Activated CD4-positive, alpha-beta T cell treated with anti-CD3 and anti-CD28 coated beads for 36 hours (primary cell): ENCODE data around the gene TOP1. TPM values are rescaled to one million over a fixed set of nuclear protein-coding genes. Genes with fewer than 3 reads are reported as not detected.

Experiments
- ATAC-seq: fragments of 200-7000 bp; cut with Tn5 transposase; one replicate; pipeline ENCODE4 v1.10.0; 2021; ENCODE audit warnings: mild to moderate bottlenecking, moderate library complexity
- CTCF ChIA-PET: fragments of 350-600 bp; sonication (Branson Sonifier 250); formaldehyde crosslinking; loops from one replicate; lab custom pipeline; 2021; ENCODE audit warnings: antibody characterized with exemption; lab: Charles Lee
- POLR2A ChIA-PET: fragments of 350-600 bp; sonication (Branson Sonifier 250); formaldehyde crosslinking; loops from one replicate; lab custom pipeline; 2021; ENCODE audit warnings: antibody characterized with exemption, inconsistent platforms; lab: Charles Lee
- DNase-seq: peaks from one replicate; pipeline ENCODE4 v3.0.0-alpha.2; 2020
- H3K27ac Mint-ChIP-seq: one replicate; pipeline ENCODE4 v1.8.0; 2021; ENCODE audit warnings: mixed read lengths
- H3K27me3 Mint-ChIP-seq: one replicate; pipeline ENCODE4 v1.8.0; 2021; ENCODE audit warnings: mixed read lengths
- H3K36me3 Mint-ChIP-seq: one replicate; pipeline ENCODE4 v1.8.0; 2021; ENCODE audit warnings: low read depth, mixed read lengths
- H3K4me1 Mint-ChIP-seq: one replicate; pipeline ENCODE4 v1.8.0; 2021; ENCODE audit warnings: mixed read lengths
- H3K4me3 Mint-ChIP-seq: one replicate; pipeline ENCODE4 v1.8.0; 2021; ENCODE audit warnings: mild to moderate bottlenecking, moderate library complexity, mixed read lengths
- H3K9me3 Mint-ChIP-seq: one replicate; pipeline ENCODE4 v1.8.0; 2021; ENCODE audit warnings: low read depth, mixed read lengths
- intact Hi-C, 2 experiments: fragments of 100-400 bp; cut with DNase I in 1 of 2; cut with micrococcal nuclease in 1 of 2; formaldehyde crosslinking; loops; one replicate each; pipeline versions ENCODE4 v1.14.2 to v1.15.1; 2022 to 2024; cut with DNase I, micrococcal nuclease
- total RNA-seq, 2 experiments: library from RNA; stranded (reverse); gene quantifications; one replicate each; pipeline ENCODE4 v1.2.3, GENCODE V29; 2021

Gene TOP1
- total RNA-seq, 2 experiments from 2014 or later: 111 to 124 TPM

DNA sequence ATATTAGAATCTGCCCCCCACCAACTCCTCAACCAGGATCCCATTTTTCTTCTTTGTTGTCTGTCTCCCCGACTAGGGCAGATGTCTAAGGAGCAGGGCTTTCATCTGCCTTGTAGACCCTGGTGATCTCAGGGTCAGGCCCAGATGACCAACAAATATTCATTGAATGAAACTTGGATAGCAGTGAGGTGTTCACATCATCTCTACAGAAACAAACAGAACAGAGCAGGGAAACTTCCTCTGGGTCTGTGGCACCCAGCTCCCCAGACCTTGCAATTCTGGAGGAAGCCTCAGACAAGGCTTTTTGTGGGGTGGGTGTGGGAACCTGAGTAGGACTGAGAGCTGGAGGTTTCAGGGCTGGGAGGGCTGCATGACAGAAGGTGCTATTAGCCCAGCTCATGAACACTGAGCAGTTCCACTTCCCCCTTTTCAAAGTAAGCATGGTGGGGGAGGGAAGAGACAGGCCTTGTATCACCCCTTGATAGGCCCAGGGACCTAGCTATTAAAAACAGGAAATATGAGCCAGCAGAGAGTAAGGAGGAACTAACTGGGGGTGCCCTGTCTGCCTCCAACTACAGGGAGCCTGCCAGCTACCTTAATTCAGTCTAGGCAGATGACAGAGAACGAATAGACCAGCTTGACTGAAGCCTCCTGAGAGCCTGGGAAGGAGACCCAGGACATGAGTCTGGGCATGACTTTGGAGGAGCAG, 37.3 kb upstream of the TOP1 start:
- peaks cover 28% of the 10 kb centered on the region for H3K4me1 Mint-ChIP-seq
- CTCF ChIA-PET: interaction anchor here (0.7 to 13.9 kb wide), 49 partner anchors 8 to 618 kb away, joined by 3 to 279 read pairs (median 5); partner anchors contain the start of gene TOP1
- intact Hi-C loops: loop anchor here (2.0 to 5.0 kb wide), 2 partner anchors 37 to 86 kb away; partner anchors contain the start of gene TOP1 (in 1 of the 2)
- ATAC-seq (peak; percentile 61), DNase-seq (no peak)
- H3K36me3 Mint-ChIP-seq: no peaks in the 10 kb centered on the region
- H3K9me3 Mint-ChIP-seq: no peaks in the 10 kb centered on the region
- peak overlapping the region; percentile 78 for H3K27ac Mint-ChIP-seq
- no peak overlapping the region for H3K4me3 Mint-ChIP-seq
- no peaks in the 10 kb centered on the region for H3K27me3 Mint-ChIP-seq
- POLR2A ChIA-PET: interaction anchor here (1.0 to 1.8 kb wide), 3 partner anchors 55 to 104 kb away, joined by 3 to 11 read pairs (median 5); no protein-coding TSS in a partner anchor

GRCh38 chr20:40992349-40993113, 36.1 kb upstream of the TOP1 start:
- Mint-ChIP-seq H3K27me3 (no peaks in the 10 kb centered on the region), H3K36me3 (no peaks in the 10 kb centered on the region), H3K27ac (no peak overlapping the region), H3K4me3 (no peak overlapping the region), H3K4me1 (peaks cover 20% of the 10 kb centered on the region), H3K9me3 (no peaks in the 10 kb centered on the region)
- CTCF ChIA-PET: interaction anchor here (0.7 to 13.9 kb wide), 21 partner anchors 9 to 1912 kb away, joined by 3 to 279 read pairs (median 4); no protein-coding TSS in a partner anchor
- intact Hi-C loops: loop anchor here in 1 of 2 experiments (5.0 kb wide), 1 partner anchor 85 kb away; no protein-coding TSS in a partner anchor
- POLR2A ChIA-PET: interaction anchor here (0.5 to 1.8 kb wide), 3 partner anchors 39 to 66 kb away, joined by 3 to 6 read pairs (median 5); no protein-coding TSS in a partner anchor
- DNase-seq (no peak), ATAC-seq (no peak)

DNA sequence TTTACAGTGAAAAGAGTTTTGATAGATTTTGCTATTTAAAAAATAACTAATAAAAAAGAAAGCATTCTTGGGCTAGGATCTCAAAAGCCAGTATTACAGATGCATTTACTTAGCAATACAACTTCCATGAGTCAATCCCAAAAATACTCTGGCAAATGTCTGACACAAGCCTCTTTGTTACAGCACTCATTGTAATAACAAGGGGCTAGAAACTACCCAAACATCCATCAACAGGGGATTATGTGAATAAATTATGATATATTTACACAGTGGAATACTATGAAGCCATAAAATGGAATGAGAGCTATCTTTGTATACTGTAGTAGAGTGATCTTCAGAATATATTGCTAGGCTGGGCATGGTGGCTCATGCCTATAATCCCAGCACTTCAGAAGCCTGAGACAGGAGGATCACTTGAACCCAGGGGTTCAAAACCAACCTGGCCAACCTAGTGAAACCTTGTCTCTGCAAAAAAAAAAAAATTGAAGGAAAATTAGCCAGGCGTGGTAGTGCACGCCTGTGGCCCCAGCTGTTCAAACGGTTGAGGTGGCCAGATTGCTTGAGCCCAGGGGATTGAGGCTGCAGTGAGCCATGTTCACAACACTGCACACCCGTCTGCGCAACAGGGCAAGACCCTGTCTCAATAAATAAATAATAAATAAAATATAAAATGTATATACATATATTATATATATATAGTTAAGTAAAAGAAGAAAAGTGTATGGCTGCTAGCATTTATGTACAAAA, 34.7 kb upstream of the TOP1 start:
- H3K27me3 Mint-ChIP-seq: no peaks in the 10 kb centered on the region
- no peak overlapping the region for H3K27ac Mint-ChIP-seq
- DNase-seq: no peak
- intact Hi-C loops: loop anchor here in 1 of 2 experiments (5.0 kb wide), 1 partner anchor 83 kb away; no protein-coding TSS in a partner anchor
- peaks cover 19% of the 10 kb centered on the region for H3K4me1 Mint-ChIP-seq
- ChIA-PET CTCF (interaction anchor here (0.7 to 13.9 kb wide), 7 partner anchors 9 to 140 kb away, joined by 3 to 279 read pairs (median 3); no protein-coding TSS in a partner anchor), POLR2A (no interaction called here)
- H3K4me3 Mint-ChIP-seq: no peak overlapping the region
- no peak for ATAC-seq
- no peaks in the 10 kb centered on the region for H3K9me3 Mint-ChIP-seq
- H3K36me3 Mint-ChIP-seq: no peaks in the 10 kb centered on the region

DNA sequence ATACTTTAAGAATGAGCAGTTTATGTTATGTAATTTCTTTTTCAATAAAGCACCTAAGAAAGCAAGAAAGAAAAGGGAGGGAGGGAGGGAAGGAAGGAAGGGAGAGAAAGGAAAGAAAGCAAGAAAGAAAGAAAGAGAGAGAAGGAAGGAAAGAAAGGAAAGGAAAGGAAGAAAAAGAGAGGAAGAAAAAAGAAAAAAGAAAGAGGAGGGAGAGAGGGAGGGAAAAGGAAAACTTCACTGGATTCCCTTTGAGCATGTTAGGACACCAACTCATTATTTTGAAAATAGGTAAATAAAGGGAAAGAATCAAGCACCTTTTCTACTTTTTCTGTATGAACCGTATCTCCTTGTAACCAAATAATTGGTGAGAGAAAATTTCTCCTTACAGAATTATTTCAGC, 32.3 kb upstream of the TOP1 start:
- H3K27ac Mint-ChIP-seq: no peak overlapping the region
- H3K4me1 Mint-ChIP-seq: peaks cover 5% of the 10 kb centered on the region
- ChIA-PET CTCF (no interaction called here), POLR2A (no interaction called here)
- ATAC-seq (no peak), DNase-seq (no peak)
- intact Hi-C loops: no loop called here
- H3K9me3 Mint-ChIP-seq: no peaks in the 10 kb centered on the region
- no peaks in the 10 kb centered on the region for H3K36me3 Mint-ChIP-seq
- H3K4me3 Mint-ChIP-seq: no peak overlapping the region
- no peaks in the 10 kb centered on the region for H3K27me3 Mint-ChIP-seq

DNA sequence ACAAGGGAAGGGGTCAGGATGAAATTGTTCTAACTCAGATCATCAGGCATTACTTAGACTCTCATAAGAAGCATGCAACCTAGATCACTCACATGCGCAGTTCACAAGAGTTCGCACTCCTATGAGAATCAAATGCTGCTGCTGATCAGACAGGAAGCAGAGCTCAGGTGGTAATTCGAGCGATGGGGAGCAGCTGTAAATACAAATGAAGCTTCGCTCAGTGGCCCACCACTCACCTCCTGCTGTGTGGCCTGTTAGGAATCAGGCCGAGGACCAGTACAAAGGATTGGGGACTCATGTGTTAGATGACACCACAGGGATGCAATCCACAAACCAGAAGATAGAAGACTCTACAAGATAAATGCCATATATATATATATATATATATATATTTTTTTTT, 31.5 kb upstream of the TOP1 start:
- no peak overlapping the region for H3K4me3 Mint-ChIP-seq
- H3K27me3 Mint-ChIP-seq: no peaks in the 10 kb centered on the region
- no peaks in the 10 kb centered on the region for H3K4me1 Mint-ChIP-seq
- ChIA-PET POLR2A (no interaction called here), CTCF (no interaction called here)
- ATAC-seq (no peak), DNase-seq (no peak)
- no peaks in the 10 kb centered on the region for H3K9me3 Mint-ChIP-seq
- H3K27ac Mint-ChIP-seq: no peak overlapping the region
- no peaks in the 10 kb centered on the region for H3K36me3 Mint-ChIP-seq
- intact Hi-C loops: no loop called here

- ChIA-PET POLR2A (no interaction called here), CTCF (interaction anchor here (1.0 to 4.4 kb wide), 3 partner anchors 9 to 95 kb away, joined by 3 to 29 read pairs (median 3); no protein-coding TSS in a partner anchor)
- H3K27ac Mint-ChIP-seq: no peak overlapping the region
- H3K4me1 Mint-ChIP-seq: peaks cover 21% of the 10 kb centered on the region
- intact Hi-C loops: loop anchor here in 1 of 2 experiments (5.0 kb wide), 1 partner anchor 47 kb away; no protein-coding TSS in a partner anchor
- H3K4me3 Mint-ChIP-seq: no peak overlapping the region
- no peaks in the 10 kb centered on the region for H3K27me3 Mint-ChIP-seq
- DNase-seq (no peak), ATAC-seq (no peak)
- H3K36me3 Mint-ChIP-seq: no peaks in the 10 kb centered on the region
- H3K9me3 Mint-ChIP-seq: no peaks in the 10 kb centered on the region
Measured at GRCh38 chr20:40999841-41000240, 28.8 kb upstream of the TOP1 start.

- Mint-ChIP-seq H3K4me3 (no peak overlapping the region), H3K4me1 (peaks cover 28% of the 10 kb centered on the region), H3K27me3 (no peaks in the 10 kb centered on the region), H3K9me3 (no peaks in the 10 kb centered on the region), H3K36me3 (no peaks in the 10 kb centered on the region), H3K27ac (no peak overlapping the region)
- ChIA-PET CTCF (interaction anchor here (1.0 to 4.4 kb wide), 3 partner anchors 9 to 94 kb away, joined by 3 to 29 read pairs (median 11); no protein-coding TSS in a partner anchor), POLR2A (interaction anchor here (0.6 kb wide), 1 partner anchor 35 kb away, joined by 3 read pairs; no protein-coding TSS in a partner anchor)
- no peak for DNase-seq
- intact Hi-C loops: loop anchor here in 1 of 2 experiments (5.0 kb wide), 1 partner anchor 47 kb away; no protein-coding TSS in a partner anchor
- ATAC-seq: no peak
Measured at GRCh38 chr20:41000628-41001027, 28.0 kb upstream of the TOP1 start.

DNA sequence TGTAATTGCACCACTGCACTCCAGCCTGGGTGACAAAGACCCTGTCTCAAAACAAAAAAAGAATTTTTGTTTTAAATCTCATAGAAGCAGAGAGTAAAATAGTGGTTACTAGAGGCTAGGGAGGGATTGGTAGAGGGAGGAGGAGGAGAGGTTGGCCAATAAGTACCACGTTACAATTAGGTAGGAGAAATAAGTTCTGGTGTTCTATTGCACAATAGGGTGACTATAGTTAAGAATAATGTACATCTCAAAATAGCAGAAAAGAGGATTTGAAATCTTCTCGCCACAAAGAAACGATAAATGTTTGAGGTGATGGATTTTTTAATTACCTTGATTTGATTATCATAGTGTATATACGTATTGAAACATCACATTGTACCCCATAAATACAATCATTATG, 27.1 kb upstream of the TOP1 start:
- ATAC-seq (no peak), DNase-seq (no peak)
- Mint-ChIP-seq H3K4me3 (no peak overlapping the region), H3K4me1 (peaks cover 30% of the 10 kb centered on the region), H3K36me3 (no peaks in the 10 kb centered on the region), H3K27me3 (no peaks in the 10 kb centered on the region), H3K27ac (no peak overlapping the region), H3K9me3 (no peaks in the 10 kb centered on the region)
- POLR2A ChIA-PET: no interaction called here
- intact Hi-C loops: loop anchor here in 1 of 2 experiments (5.0 kb wide), 1 partner anchor 46 kb away; no protein-coding TSS in a partner anchor
- CTCF ChIA-PET: interaction anchor here (2.6 to 4.4 kb wide), 2 partner anchors 10 to 93 kb away, joined by 11 to 29 read pairs; no protein-coding TSS in a partner anchor

- peaks cover 32% of the 10 kb centered on the region for H3K4me1 Mint-ChIP-seq
- DNase-seq (no peak), ATAC-seq (no peak)
- no peaks in the 10 kb centered on the region for H3K27me3 Mint-ChIP-seq
- ChIA-PET POLR2A (no interaction called here), CTCF (interaction anchor here (0.6 to 4.4 kb wide), 4 partner anchors 9 to 131 kb away, joined by 3 to 29 read pairs (median 7); no protein-coding TSS in a partner anchor)
- H3K9me3 Mint-ChIP-seq: no peaks in the 10 kb centered on the region
- H3K36me3 Mint-ChIP-seq: no peaks in the 10 kb centered on the region
- intact Hi-C loops: loop anchor here (1.0 to 5.0 kb wide), 5 partner anchors 26 to 155 kb away; partner anchors contain the start of gene TOP1 (in 2 of the 2)
- peak overlapping the region; percentile 89 for H3K27ac Mint-ChIP-seq
- no peak overlapping the region for H3K4me3 Mint-ChIP-seq
Measured at GRCh38 chr20:41002842-41003142, 25.8 kb upstream of the TOP1 start.

GRCh38 chr20:41003143-41003935, 25.3 kb upstream of the TOP1 start:
- ChIA-PET POLR2A (no interaction called here), CTCF (interaction anchor here (1.0 to 4.4 kb wide), 3 partner anchors 10 to 92 kb away, joined by 3 to 29 read pairs (median 11); no protein-coding TSS in a partner anchor)
- H3K27me3 Mint-ChIP-seq: no peaks in the 10 kb centered on the region
- peaks cover 37% of the 10 kb centered on the region for H3K4me1 Mint-ChIP-seq
- H3K4me3 Mint-ChIP-seq: peak overlapping the region; percentile 28
- DNase-seq: peak; percentile 83
- H3K9me3 Mint-ChIP-seq: no peaks in the 10 kb centered on the region
- peak overlapping the region; percentile 89 for H3K27ac Mint-ChIP-seq
- H3K36me3 Mint-ChIP-seq: no peaks in the 10 kb centered on the region
- intact Hi-C loops: loop anchor here (1.0 to 5.0 kb wide), 5 partner anchors 25 to 154 kb away; partner anchors contain the start of gene TOP1 (in 2 of the 2)
- ATAC-seq: peak; percentile 89
